GM12878 (cell line): ENCODE results near the gene HDAC7. TPM values are rescaled to one million over a fixed set of nuclear protein-coding genes. Genes with fewer than 3 reads are reported as not detected.

Experiments
- ATAC-seq: fragments of 200-7000 bp; cut with Tn5 transposase; 3 replicates; pipeline ENCODE4 v1.9.1; 2020; ENCODE audit warnings: mild to moderate bottlenecking, moderate library complexity
- BruUV-seq: library from RNA; stranded (reverse); fragments of 400-500 nt; replicated peaks from 2 replicates; lab custom pipeline; 2021; lab: Mats Ljungman, UMichigan
- CTCF ChIA-PET: fragments of 300-600 bp; sonication (Branson Sonifier 250); formaldehyde crosslinking; extraction: SDS; loops from one replicate; lab custom pipeline; 2021; ENCODE audit warnings: inconsistent platforms; lab: Yijun Ruan, JAX
- POLR2A ChIA-PET: fragments of 350-600 bp; formaldehyde crosslinking; extraction: SDS; loops from one replicate; lab custom pipeline; 2021; ENCODE audit warnings: inconsistent platforms; lab: Charles Lee
- RAD21 ChIA-PET: fragments of 300-600 bp; sonication (Branson Sonifier 250); formaldehyde crosslinking; loops from one replicate; lab custom pipeline; 2023; ENCODE audit warnings: antibody characterized with exemption; ENCODE audit not compliant: unreplicated experiment; lab: Charles Lee
- SMC1A ChIA-PET: fragments of 300-600 bp; sonication (Branson Sonifier 250); formaldehyde crosslinking; loops from one replicate; lab custom pipeline; 2023; ENCODE audit not compliant: unreplicated experiment, uncharacterized antibody; lab: Charles Lee
- DNase-seq: peaks from one replicate; pipeline ENCODE4 v3.0.0-alpha.2; 2011; ENCODE audit warnings: low read depth, low spot score
- FAIRE-seq: peaks from 3 replicates; lab custom pipeline; 2011; peaks lifted over from hg19 to GRCh38; lab: Jason Lieb, UNC
- H2AFZ ChIP-seq: 2 replicates; pipeline ENCODE4 v1.6.0; 2011; ENCODE audit warnings: low read depth, low read length, control low read depth; ENCODE audit not compliant: control insufficient read depth
- H3K27ac ChIP-seq: 2 replicates; pipeline ENCODE4 v1.5.1; 2011; ENCODE audit warnings: control low read depth; ENCODE audit not compliant: control insufficient read depth, insufficient read depth
- H3K27me3 ChIP-seq, 2 experiments: replicated peaks in 1 of 2; 2 replicates each; pipeline versions ENCODE4 v1.6.0 to v1.6.1; 2011; ENCODE audit warnings: low read length in 1 of 2; ENCODE audit not compliant: control insufficient read depth in 2 of 2, insufficient read depth in 2 of 2
- H3K36me3 ChIP-seq, 2 experiments: 2 replicates each; pipeline ENCODE4 v1.5.1; 2011; ENCODE audit warnings: low read length in 1 of 2; ENCODE audit not compliant: control insufficient read depth in 2 of 2, insufficient read depth in 2 of 2
- H3K4me1 ChIP-seq: 2 replicates; pipeline ENCODE4 v1.6.1; 2011; ENCODE audit warnings: mild to moderate bottlenecking, low read length, moderate library complexity, mixed read lengths; ENCODE audit not compliant: control insufficient read depth, insufficient read depth
- H3K4me2 ChIP-seq: 2 replicates; pipeline ENCODE4 v1.6.0; 2011; ENCODE audit warnings: control low read depth; ENCODE audit not compliant: control insufficient read depth, insufficient read depth
- H3K4me3 ChIP-seq: fragments of 200-600 bp; sonication (generic); 2 replicates; pipeline ENCODE4 v1.5.1; 2016
- H3K79me2 ChIP-seq: 2 replicates; pipeline ENCODE4 v1.6.0; 2011; ENCODE audit warnings: low read length; ENCODE audit not compliant: control insufficient read depth, insufficient read depth
- H3K9ac ChIP-seq: 2 replicates; pipeline ENCODE4 v1.8.0; 2011; ENCODE audit warnings: low read length, control low read depth, mixed read lengths; ENCODE audit not compliant: control insufficient read depth, insufficient read depth
- H3K9me3 ChIP-seq: replicated peaks from 3 replicates; pipeline ENCODE4 v1.5.1; 2011; ENCODE audit warnings: mild to moderate bottlenecking, low read length; ENCODE audit not compliant: control insufficient read depth, insufficient read depth
- H4K20me1 ChIP-seq: 2 replicates; pipeline ENCODE4 v1.6.0; 2011; ENCODE audit not compliant: control insufficient read depth, insufficient read depth
- NBN ChIP-seq: fragments of 450-650 bp; IDR thresholded peaks from 2 replicates; pipeline ENCODE4 v1.6.1; 2016
- NR2C2 ChIP-seq: IDR thresholded peaks from 2 replicates; pipeline ENCODE4 v1.6.1; 2011; ENCODE audit warnings: borderline replicate concordance, low read depth; ENCODE audit not compliant: control insufficient read depth, insufficient read length
- ZNF622 ChIP-seq: fragments of 450-650 bp; IDR thresholded peaks from 2 replicates; pipeline ENCODE4 v1.6.1; 2017; ENCODE audit warnings: mild to moderate bottlenecking, inconsistent platforms
- WGBS: methylation state at CpG from one replicate; pipeline ENCODE4 v1.1.6; 2016; ENCODE audit warnings: low lambda C conversion rate; ENCODE audit not compliant: insufficient replicate concordance, insufficient coverage; ENCODE audit errors: missing lambda C conversion rate; 5-methylcytosine and 5-hydroxymethylcytosine counted together
- in situ Hi-C: fragments of 300-500 bp; cut with MboI; formaldehyde crosslinking; loops from 9 replicates; pipeline ENCODE4 v1.14.3; 2018; ENCODE audit warnings: mixed read lengths
- intact Hi-C: fragments of 100-400 bp; cut with micrococcal nuclease; formaldehyde crosslinking; loops from one replicate; pipeline ENCODE4 v1.14.2; 2022; ENCODE audit not compliant: unreplicated experiment
- polyA plus RNA-seq, 11 experiments: library from polyadenylated mRNA; depleted of rRNA in 4 of 11; unstranded in 6 of 11; stranded (reverse) in 5 of 11; fragments of >200 nt; fragmentation: Nextera tagmentation in 4 of 11; fragmentation: Illumina TruSeq in 1 of 11; extraction: Ambion mirVana in 4 of 11; extraction: Trizol in 1 of 11; gene quantifications; 1 replicate in 1 of 11; 2 replicates in 10 of 11; pipeline versions ENCODE4 v1.2.1 to v1.2.3, GENCODE V29; 2011 to 2016; ENCODE audit warnings: inconsistent platforms in 2 of 11, missing spikeins in 2 of 11, low read depth in 1 of 11
- total RNA-seq, 4 experiments: library from RNA; depleted of rRNA in 3 of 4; stranded (reverse); fragments of >200 nt in 3 of 4; fragmentation: Illumina TruSeq in 1 of 4; extraction: Trizol in 1 of 4; gene quantifications; 2 replicates each; pipeline versions ENCODE4 v1.2.1 to v1.2.3, GENCODE V29; 2013 to 2021
- TF ChIP-seq, protein P1 (sequence below): fragments of 450-650 bp; IDR thresholded peaks from 2 replicates; pipeline ENCODE4 v1.6.1; 2017; ENCODE audit warnings: mild to moderate bottlenecking

HDAC7 gene
- total and polyA plus RNA-seq, 10 of the 15 experiments (the other 5 are each of a cell fraction or from before 2014, with no cell fraction given): 0.47 to 18.3 (median 5.4) TPM

DNA sequence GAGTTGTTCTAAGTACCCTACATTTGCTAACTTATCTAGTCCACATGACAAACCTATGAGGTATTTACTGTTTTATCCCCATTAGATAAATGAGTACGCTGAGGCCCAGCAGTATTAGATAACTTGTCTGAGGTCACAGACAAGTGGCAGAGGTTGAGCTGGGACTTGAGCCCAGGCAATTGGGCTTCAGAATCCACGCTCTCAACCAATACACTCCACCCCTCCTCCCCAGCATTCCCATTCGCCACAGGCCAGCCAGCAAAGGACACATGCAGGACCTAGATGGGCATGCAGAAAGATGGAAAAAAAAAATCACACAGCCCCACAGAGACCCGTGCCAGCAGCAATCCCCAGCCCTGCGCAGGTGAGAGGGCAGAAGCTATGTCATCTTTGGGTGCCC lies 12.4 kb downstream of the HDAC7 start (continued):
- TF ChIP-seq NBN: no peak
- TF ChIP-seq, all 136 proteins: peak for 0

DNA sequence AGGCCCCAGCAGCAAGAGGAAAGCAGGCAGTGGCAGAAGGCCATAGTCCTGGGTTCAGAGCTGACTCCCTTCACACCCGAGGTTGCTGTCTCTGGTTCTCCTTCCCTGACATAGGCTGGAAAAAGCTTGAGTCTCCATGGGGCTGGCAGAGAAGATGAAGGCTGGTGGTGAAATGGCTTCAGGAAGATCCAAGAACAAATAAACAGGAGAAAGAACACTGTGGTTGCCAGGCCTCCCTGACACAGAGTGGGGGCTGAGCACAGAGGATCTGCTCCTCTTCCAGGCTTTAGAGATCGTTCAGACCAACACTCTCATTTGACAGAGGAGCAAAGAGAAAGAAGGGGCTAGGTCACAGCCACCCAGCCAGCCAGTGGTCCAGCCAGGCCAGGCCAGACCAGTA lies 14.3 kb downstream of the HDAC7 start:
- Histone ChIP-seq H3K27me3 (no peaks in the 10 kb centered on the region; a peak in 1 of 4 replicates), H3K27ac (no peak overlapping the region), H4K20me1 (no peaks in the 10 kb centered on the region), H3K36me3 (no peaks in the 10 kb centered on the region; a peak in 1 of 4 replicates), H2AFZ (no peak overlapping the region), H3K79me2 (peaks cover 6% of the 10 kb centered on the region), H3K4me3 (no peak overlapping the region), H3K4me2 (no peak overlapping the region), H3K4me1 (peaks cover 45% of the 10 kb centered on the region), H3K9ac (no peak overlapping the region), H3K9me3 (no peaks in the 10 kb centered on the region)
- in situ Hi-C loops: no loop called here
- POLR2A ChIA-PET: no interaction called here
- intact Hi-C loops: no loop called here
- 61% methylated on average over 2 of the region's 2 CpGs for WGBS
- ATAC-seq (no peak), FAIRE-seq (no peak), DNase-seq (no peak)
- TF ChIP-seq ZNF622: no peak
- no peak for TF ChIP-seq NR2C2
- TF ChIP-seq, protein P1, sequence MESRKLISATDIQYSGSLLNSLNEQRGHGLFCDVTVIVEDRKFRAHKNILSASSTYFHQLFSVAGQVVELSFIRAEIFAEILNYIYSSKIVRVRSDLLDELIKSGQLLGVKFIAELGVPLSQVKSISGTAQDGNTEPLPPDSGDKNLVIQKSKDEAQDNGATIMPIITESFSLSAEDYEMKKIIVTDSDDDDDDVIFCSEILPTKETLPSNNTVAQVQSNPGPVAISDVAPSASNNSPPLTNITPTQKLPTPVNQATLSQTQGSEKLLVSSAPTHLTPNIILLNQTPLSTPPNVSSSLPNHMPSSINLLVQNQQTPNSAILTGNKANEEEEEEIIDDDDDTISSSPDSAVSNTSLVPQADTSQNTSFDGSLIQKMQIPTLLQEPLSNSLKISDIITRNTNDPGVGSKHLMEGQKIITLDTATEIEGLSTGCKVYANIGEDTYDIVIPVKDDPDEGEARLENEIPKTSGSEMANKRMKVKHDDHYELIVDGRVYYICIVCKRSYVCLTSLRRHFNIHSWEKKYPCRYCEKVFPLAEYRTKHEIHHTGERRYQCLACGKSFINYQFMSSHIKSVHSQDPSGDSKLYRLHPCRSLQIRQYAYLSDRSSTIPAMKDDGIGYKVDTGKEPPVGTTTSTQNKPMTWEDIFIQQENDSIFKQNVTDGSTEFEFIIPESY: no peak
- SMC1A ChIA-PET: interaction anchor here (3.1 kb wide), 2 partner anchors 7 to 33 kb away, joined by 13 to 14 read pairs; no protein-coding TSS in a partner anchor
- no TSS peak for BruUV-seq
- CTCF ChIA-PET: interaction anchor here (2.0 kb wide), 1 partner anchor 32 kb away, joined by 9 read pairs; no protein-coding TSS in a partner anchor
- RAD21 ChIA-PET: interaction anchor here (1.2 kb wide), 1 partner anchor 26 kb away, joined by 4 read pairs; no protein-coding TSS in a partner anchor
